Lung (tissue), 12 donors: Measurements from ENCODE around the gene BCAP31. TPM values are rescaled to one million over a fixed set of nuclear protein-coding genes. Genes with fewer than 3 reads are reported as not detected.
"Not testable (repeated sequence)": the region's sequence is repeated elsewhere in the genome, so short reads cannot be mapped to it uniquely, and the experiment has no call there.

Source experiments
- ATAC-seq: fragments of 200-7000 bp; cut with Tn5 transposase; one replicate; pipeline ENCODE4 v1.9.1; 2020; ENCODE audit warnings: moderate number of reproducible peaks; ENCODE audit not compliant: insufficient read depth, low FRiP score
- DNase-seq, 3 donors: peaks; one replicate each; pipeline ENCODE4 v3.0.0-alpha.2; 2013 to 2017
- H3K27ac ChIP-seq, 2 donors: one replicate each; pipeline ENCODE4 v1.5.1; 2013; ENCODE audit warnings: mild to moderate bottlenecking in 2 of 2, moderate library complexity in 2 of 2, control low read depth in 1 of 2, inconsistent platforms in 1 of 2, low read depth in 1 of 2, low read length in 1 of 2
- H3K27me3 ChIP-seq, 3 donors: one replicate each; pipeline ENCODE4 v1.5.1; 2013; ENCODE audit warnings: low read length in 2 of 3; ENCODE audit not compliant: control insufficient read depth in 3 of 3, insufficient read depth in 3 of 3
- H3K36me3 ChIP-seq, 4 donors: one replicate each; pipeline ENCODE4 v1.5.1; 2013; ENCODE audit warnings: low read length in 4 of 4, mild to moderate bottlenecking in 1 of 4, moderate library complexity in 1 of 4; ENCODE audit not compliant: control insufficient read depth in 4 of 4, insufficient read depth in 4 of 4
- H3K4me1 ChIP-seq, 5 donors: one replicate each; pipeline ENCODE4 v1.5.1; 2013; ENCODE audit warnings: low read length in 5 of 5, mild to moderate bottlenecking in 2 of 5, moderate library complexity in 1 of 5; ENCODE audit not compliant: control insufficient read depth in 5 of 5, insufficient read depth in 5 of 5
- H3K4me3 ChIP-seq: one replicate; pipeline ENCODE4 v1.5.1; 2013; ENCODE audit warnings: mild to moderate bottlenecking, control low read depth, moderate library complexity
- H3K9ac ChIP-seq, 2 donors: one replicate each; pipeline ENCODE4 v1.5.1; 2013; ENCODE audit warnings: low read length in 2 of 2, control low read depth in 1 of 2; ENCODE audit not compliant: insufficient read depth in 1 of 2
- H3K9me3 ChIP-seq, 4 donors: one replicate each; pipeline ENCODE4 v1.5.1; 2013; ENCODE audit warnings: low read length in 3 of 4, mild to moderate bottlenecking in 1 of 4, moderate library complexity in 1 of 4; ENCODE audit not compliant: control insufficient read depth in 4 of 4, insufficient read depth in 3 of 4
- WGBS, 2 donors: extraction: QIAGEN DNeasy Blood & Tissue Kit; methylation state at CpG; one replicate each; pipeline ENCODE4 v1.1.7; 2013; 5-methylcytosine and 5-hydroxymethylcytosine counted together
- polyA plus RNA-seq, 2 donors: library from polyadenylated mRNA; stranded (reverse); fragments of 200-250 nt; gene quantifications; one replicate each; pipeline ENCODE4 v1.2.1, GENCODE V29; 2013
- total RNA-seq, 2 donors: library from RNA; depleted of rRNA in 1 of 2; stranded (reverse); fragments of >200 nt in 1 of 2; gene quantifications; one replicate each; pipeline ENCODE4 v1.2.1, GENCODE V29; 2014 to 2021
- TF ChIP-seq, protein P1 (sequence below): IDR thresholded peaks from 2 replicates; pipeline ENCODE4 v1.5.1; 2012; ENCODE audit warnings: mild to moderate bottlenecking; ENCODE audit errors: control extremely low read depth, extremely low read depth
- donor health status: control.
- donor health status: control.
- donor health status: Bipolar disorder and iron deficiency.
- donor health status: healthy.
- donor health status: DM: yes; HTN: yes; CAD: no.

BCAP31 gene
- total and polyA plus RNA-seq, 4 donors: 76.8 to 283 (median 206) TPM

DNA sequence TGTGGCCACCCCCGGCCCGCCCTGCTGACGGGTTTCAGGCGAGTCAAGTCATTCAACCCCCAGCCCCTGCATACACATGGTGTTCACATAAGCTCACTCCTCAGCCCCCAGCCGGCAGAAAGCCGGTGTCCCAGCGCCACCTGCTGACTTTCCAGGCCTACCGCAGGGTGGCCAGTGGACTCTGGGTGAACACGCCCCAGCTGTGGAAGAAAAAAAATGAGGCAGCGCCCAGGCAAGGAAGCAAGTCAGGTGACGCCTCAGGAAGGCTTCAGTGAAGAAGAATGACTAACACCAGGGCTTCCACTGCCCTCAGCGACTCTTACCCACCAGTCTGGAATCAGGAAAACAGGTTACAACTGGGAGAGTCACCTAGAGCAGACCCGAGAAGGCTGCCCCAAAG, 15.8 kb downstream of the BCAP31 start:
- peaks cover 0 to 14% (median 1%) of the 10 kb centered on the region in 4 donors for H3K36me3 ChIP-seq
- DNase-seq (peak; percentile 57 to 71 (median 61)), ATAC-seq (peak; percentile 71)
- no peaks in the 10 kb centered on the region for H3K4me1 ChIP-seq
- TF ChIP-seq, protein P1, sequence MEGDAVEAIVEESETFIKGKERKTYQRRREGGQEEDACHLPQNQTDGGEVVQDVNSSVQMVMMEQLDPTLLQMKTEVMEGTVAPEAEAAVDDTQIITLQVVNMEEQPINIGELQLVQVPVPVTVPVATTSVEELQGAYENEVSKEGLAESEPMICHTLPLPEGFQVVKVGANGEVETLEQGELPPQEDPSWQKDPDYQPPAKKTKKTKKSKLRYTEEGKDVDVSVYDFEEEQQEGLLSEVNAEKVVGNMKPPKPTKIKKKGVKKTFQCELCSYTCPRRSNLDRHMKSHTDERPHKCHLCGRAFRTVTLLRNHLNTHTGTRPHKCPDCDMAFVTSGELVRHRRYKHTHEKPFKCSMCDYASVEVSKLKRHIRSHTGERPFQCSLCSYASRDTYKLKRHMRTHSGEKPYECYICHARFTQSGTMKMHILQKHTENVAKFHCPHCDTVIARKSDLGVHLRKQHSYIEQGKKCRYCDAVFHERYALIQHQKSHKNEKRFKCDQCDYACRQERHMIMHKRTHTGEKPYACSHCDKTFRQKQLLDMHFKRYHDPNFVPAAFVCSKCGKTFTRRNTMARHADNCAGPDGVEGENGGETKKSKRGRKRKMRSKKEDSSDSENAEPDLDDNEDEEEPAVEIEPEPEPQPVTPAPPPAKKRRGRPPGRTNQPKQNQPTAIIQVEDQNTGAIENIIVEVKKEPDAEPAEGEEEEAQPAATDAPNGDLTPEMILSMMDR: no peak
- WGBS, 2 donors: 31 to 40% methylated on average over 11 to 13 of the region's 13 CpGs
- no peaks in the 10 kb centered on the region for H3K27me3 ChIP-seq
- no peaks in the 10 kb centered on the region for H3K9me3 ChIP-seq
- H3K27ac ChIP-seq: peak overlapping the region in 1 of 2 donors; percentile 22
- no peak overlapping the region for H3K9ac ChIP-seq
- H3K4me3 ChIP-seq: no peak overlapping the region

DNA sequence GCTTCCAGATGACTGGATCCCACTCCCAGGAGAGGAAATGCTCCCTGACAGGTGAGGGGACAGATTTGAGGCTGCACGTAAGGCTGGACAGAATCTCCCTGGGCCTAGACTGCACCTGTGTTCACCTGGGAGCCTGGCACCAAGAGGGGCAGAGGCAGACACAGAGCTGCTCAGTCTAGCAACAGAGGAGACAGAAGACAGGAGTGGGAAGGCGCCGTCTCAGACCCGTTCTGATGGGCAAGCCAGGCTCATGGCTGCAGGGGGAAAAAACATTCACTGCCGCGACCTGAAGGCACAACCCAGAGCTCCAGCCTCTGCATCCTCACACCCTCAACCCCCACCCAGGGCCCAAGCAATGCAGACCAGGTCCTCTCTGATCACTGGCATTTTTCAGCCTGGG, 16.8 kb downstream of the BCAP31 start:
- H3K36me3 ChIP-seq: peaks cover 0 to 16% (median 1%) of the 10 kb centered on the region in 4 donors
- 89 to 93% methylated on average over 5 to 6 of the region's 6 CpGs for WGBS, 2 donors
- H3K9me3 ChIP-seq: no peaks in the 10 kb centered on the region
- no peaks in the 10 kb centered on the region for H3K4me1 ChIP-seq
- no peak for DNase-seq
- H3K9ac ChIP-seq: no peak overlapping the region
- H3K4me3 ChIP-seq: no peak overlapping the region
- TF ChIP-seq, protein P1: no peak
- H3K27ac ChIP-seq: peak overlapping the region in 1 of 2 donors; percentile 93
- no peaks in the 10 kb centered on the region for H3K27me3 ChIP-seq
- no peak for ATAC-seq

DNA sequence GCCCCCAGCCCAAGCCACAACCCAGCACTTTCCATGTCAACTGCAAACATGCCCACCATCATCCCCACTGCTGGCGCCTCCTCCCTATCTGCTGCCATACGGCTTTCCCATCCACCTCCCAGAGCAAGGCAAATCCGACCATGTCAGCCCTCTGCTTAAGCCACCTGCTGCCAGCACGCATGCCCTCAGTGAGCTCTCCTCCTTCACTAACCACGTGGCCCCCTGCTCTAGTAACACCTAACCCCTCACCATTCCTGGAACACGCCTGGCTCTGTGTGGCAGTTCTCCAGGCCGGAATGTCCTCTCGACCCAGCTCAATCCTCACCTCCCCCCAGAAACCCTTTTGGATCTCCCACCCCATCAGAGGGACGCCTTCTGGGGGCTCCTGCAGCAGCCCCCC, 17.4 kb downstream of the BCAP31 start:
- TF ChIP-seq, protein P1: no peak
- DNase-seq (no peak), ATAC-seq (no peak)
- Histone ChIP-seq H3K4me1 (no peaks in the 10 kb centered on the region), H3K4me3 (no peak overlapping the region), H3K36me3 (peaks cover 0 to 19% (median 1%) of the 10 kb centered on the region in 4 donors), H3K27me3 (no peaks in the 10 kb centered on the region), H3K9ac (no peak overlapping the region), H3K27ac (peak overlapping the region in 1 of 2 donors; percentile 93), H3K9me3 (no peaks in the 10 kb centered on the region)
- WGBS, 2 donors: 82 to 98% methylated on average over 6 to 9 of the region's 9 CpGs

DNA sequence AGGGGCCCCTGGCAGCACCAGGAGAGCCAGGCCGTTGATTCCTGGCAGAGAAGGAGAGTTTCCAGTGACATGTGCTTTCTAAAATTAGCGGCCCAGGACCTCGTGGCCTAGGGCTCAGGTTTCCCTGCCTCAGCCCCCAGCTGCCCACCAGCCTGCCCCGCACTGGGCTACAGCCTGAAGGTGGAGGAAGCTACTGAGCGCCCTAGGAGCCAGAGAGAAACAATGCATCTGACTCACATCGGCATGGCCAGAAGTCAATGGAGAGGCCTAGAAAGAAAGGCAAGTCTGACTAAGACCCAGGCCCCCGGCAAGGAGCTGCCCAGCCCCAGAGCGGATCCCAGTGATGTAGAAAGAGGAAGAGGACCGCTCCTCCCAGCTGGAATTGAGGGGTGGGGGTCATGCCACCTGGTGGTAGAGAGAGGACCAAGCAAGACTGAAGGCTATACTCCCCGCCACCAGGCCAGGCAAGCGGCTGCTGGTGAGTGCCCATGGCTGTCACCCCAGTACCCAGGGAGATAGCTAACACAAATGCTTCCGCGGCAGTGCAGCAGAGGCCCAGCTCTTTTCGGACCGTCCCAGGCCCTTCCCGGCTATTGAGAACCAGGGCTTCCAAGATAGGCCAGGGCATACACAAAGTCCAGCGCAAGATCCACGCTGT, 18.7 kb downstream of the BCAP31 start:
- H3K36me3 ChIP-seq: peaks cover 0 to 26% (median 4%) of the 10 kb centered on the region in 4 donors
- DNase-seq, ATAC-seq, H3K4me1 ChIP-seq, H3K4me3 ChIP-seq, H3K27me3 ChIP-seq, H3K9me3 ChIP-seq, H3K9ac ChIP-seq: not testable (repeated sequence)
- H3K27ac ChIP-seq: peak overlapping the region in 1 of 2 donors; percentile 93
- WGBS, 2 donors: 81 to 91% methylated on average over 13 to 18 of the region's 18 CpGs

DNA sequence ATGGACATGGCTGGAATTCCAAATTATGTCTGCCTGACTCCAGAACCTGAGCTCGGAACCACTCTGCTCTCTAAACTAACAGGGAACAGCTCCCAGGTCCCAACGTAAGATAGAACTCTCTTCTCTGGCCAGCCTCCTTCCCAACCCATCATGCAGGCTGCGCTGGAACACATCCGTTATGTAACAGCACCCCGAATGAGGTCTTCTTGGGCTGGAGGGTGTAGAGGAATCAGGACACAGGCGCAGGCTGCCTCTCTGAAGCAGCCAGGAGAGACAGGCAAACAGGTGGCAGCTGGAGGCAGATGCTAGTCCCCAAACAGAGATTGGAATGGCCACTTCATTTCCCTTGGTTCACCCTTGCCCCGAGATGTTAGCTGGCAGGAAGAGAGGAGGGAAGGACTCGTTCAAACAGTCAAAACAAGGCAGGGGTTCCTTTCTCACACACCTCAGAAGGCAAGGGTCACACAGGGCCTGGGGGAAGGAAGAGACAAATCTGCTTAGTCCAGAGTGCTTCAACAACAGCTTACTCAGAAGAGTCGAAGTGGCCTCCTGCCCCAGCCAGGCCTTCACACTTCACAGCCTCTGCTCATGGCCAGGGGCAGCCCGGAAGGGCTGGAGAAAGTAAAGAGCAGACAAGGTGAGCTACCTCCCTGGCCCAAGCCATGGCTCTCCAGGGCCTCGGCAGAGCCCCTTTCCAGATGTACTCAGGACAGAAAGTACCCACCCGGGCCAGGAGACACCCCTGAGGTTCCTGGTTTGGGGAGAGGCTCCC, 19.4 kb downstream of the BCAP31 start:
- not testable (repeated sequence) for ATAC-seq, H3K9me3 ChIP-seq, H3K4me3 ChIP-seq, H3K4me1 ChIP-seq, H3K9ac ChIP-seq, H3K27me3 ChIP-seq, DNase-seq
- 78 to 92% methylated on average over 8 to 12 of the region's 12 CpGs for WGBS, 2 donors
- H3K27ac ChIP-seq: peak overlapping the region in 1 of 2 donors; percentile 93
- peaks cover 0 to 22% (median 4%) of the 10 kb centered on the region in 4 donors for H3K36me3 ChIP-seq
